Trophoblast cell (in vitro differentiated cells and primary cell): ENCODE data around the gene EML6.

Experiments
- DNase-seq, 2 donors: peaks; one replicate each; pipeline ENCODE4 v3.0.0-alpha.2; 2016
- H2AFZ ChIP-seq: 2 replicates; pipeline ENCODE4 v1.6.1; 2013; ENCODE audit warnings: low read length, moderate library complexity, mild to moderate bottlenecking; ENCODE audit not compliant: insufficient read depth, poor library complexity
- H2AK5ac ChIP-seq: 2 replicates; pipeline ENCODE4 v1.6.1; 2013; ENCODE audit warnings: mild to moderate bottlenecking, low read length
- H2BK120ac ChIP-seq: 2 replicates; pipeline ENCODE4 v1.6.1; 2013; ENCODE audit warnings: low read length, mild to moderate bottlenecking, moderate library complexity; ENCODE audit not compliant: insufficient read depth, poor library complexity
- H2BK12ac ChIP-seq: 2 replicates; pipeline ENCODE4 v1.6.1; 2013; ENCODE audit warnings: mild to moderate bottlenecking, low read length, moderate library complexity
- H2BK5ac ChIP-seq: 2 replicates; pipeline ENCODE4 v1.6.1; 2013; ENCODE audit warnings: low read length, low read depth, moderate library complexity, mild to moderate bottlenecking; ENCODE audit not compliant: poor library complexity
- H3K14ac ChIP-seq: 2 replicates; pipeline ENCODE4 v1.6.1; 2013; ENCODE audit warnings: mild to moderate bottlenecking, low read length
- H3K18ac ChIP-seq: 2 replicates; pipeline ENCODE4 v1.6.1; 2013; ENCODE audit warnings: mild to moderate bottlenecking, low read length
- H3K23ac ChIP-seq: 2 replicates; pipeline ENCODE4 v1.6.1; 2013; ENCODE audit warnings: low read length
- H3K27ac ChIP-seq: 2 replicates; pipeline ENCODE4 v1.5.1; 2013; ENCODE audit warnings: low read depth, mild to moderate bottlenecking, inconsistent platforms, low read length, moderate library complexity
- H3K27me3 ChIP-seq: 2 replicates; pipeline ENCODE4 v1.6.1; 2013; ENCODE audit warnings: inconsistent platforms, mild to moderate bottlenecking, low read length, moderate library complexity; ENCODE audit not compliant: insufficient read depth
- H3K36me3 ChIP-seq, 2 experiments: 1 replicate in 1 of 2; 2 replicates in 1 of 2; pipeline ENCODE4 v1.6.1; 2013; ENCODE audit warnings: low read length in 2 of 2, mild to moderate bottlenecking in 2 of 2, moderate library complexity in 1 of 2; ENCODE audit not compliant: insufficient read depth in 2 of 2, control insufficient read depth in 1 of 2
- H3K4ac ChIP-seq: 2 replicates; pipeline ENCODE4 v1.6.1; 2013; ENCODE audit warnings: low read depth, mild to moderate bottlenecking, low read length, moderate library complexity
- H3K4me1 ChIP-seq, 2 experiments: 1 replicate in 1 of 2; 2 replicates in 1 of 2; pipeline ENCODE4 v1.6.1; 2013; ENCODE audit warnings: low read length in 2 of 2, mild to moderate bottlenecking in 2 of 2, moderate library complexity in 1 of 2; ENCODE audit not compliant: insufficient read depth in 2 of 2, control insufficient read depth in 1 of 2
- H3K4me2 ChIP-seq: 2 replicates; pipeline ENCODE4 v1.6.1; 2013; ENCODE audit warnings: inconsistent platforms, mild to moderate bottlenecking, low read length, moderate library complexity
- H3K4me3 ChIP-seq: 2 replicates; pipeline ENCODE4 v1.5.1; 2013; ENCODE audit warnings: mild to moderate bottlenecking, low read depth, low read length, inconsistent platforms
- H3K79me1 ChIP-seq: one replicate; pipeline ENCODE4 v1.6.1; 2013; ENCODE audit warnings: low read length
- H3K79me2 ChIP-seq: 2 replicates; pipeline ENCODE4 v1.6.1; 2013; ENCODE audit warnings: low read length, mild to moderate bottlenecking; ENCODE audit not compliant: control insufficient read depth, insufficient read depth, poor library complexity
- H3K9ac ChIP-seq: 2 replicates; pipeline ENCODE4 v1.6.1; 2013; ENCODE audit warnings: mild to moderate bottlenecking, low read length
- H3K9me3 ChIP-seq: 2 replicates; pipeline ENCODE4 v1.6.1; 2013; ENCODE audit warnings: low read depth, mild to moderate bottlenecking, control low read depth, inconsistent platforms, low read length; ENCODE audit not compliant: insufficient read depth
- H4K12ac ChIP-seq: 2 replicates; pipeline ENCODE4 v1.6.1; 2013; ENCODE audit warnings: low read depth, mild to moderate bottlenecking, low read length, moderate library complexity
- H4K8ac ChIP-seq: 2 replicates; pipeline ENCODE4 v1.6.1; 2013; ENCODE audit warnings: low read depth, mild to moderate bottlenecking, low read length, moderate library complexity
- H4K91ac ChIP-seq: one replicate; pipeline ENCODE4 v1.6.1; 2013; ENCODE audit warnings: low read depth, mild to moderate bottlenecking, low read length, moderate library complexity
- WGBS: extraction: QIAGEN DNeasy Blood & Tissue Kit; methylation state at CpG from one replicate; pipeline ENCODE4 v1.1.7; 2013; ENCODE audit warnings: missing lambda C conversion rate; ENCODE audit not compliant: insufficient read length, insufficient coverage; ENCODE audit errors: extremely low coverage; 5-methylcytosine and 5-hydroxymethylcytosine counted together

Gene EML6

GRCh38 chr2:55010149-55010591 is 286.7 kb downstream of the EML6 start:
- H3K79me1 ChIP-seq: no peaks in the 10 kb centered on the region
- H3K23ac ChIP-seq: no peak overlapping the region
- H2BK120ac ChIP-seq: no peak overlapping the region
- H3K4me2 ChIP-seq: peak overlapping the region; percentile 4
- no peak overlapping the region for H2BK12ac ChIP-seq
- H3K79me2 ChIP-seq: peaks cover 3% of the 10 kb centered on the region
- H3K9ac ChIP-seq: no peak overlapping the region
- no peak overlapping the region for H4K91ac ChIP-seq
- H3K27ac ChIP-seq: no peak overlapping the region
- peak overlapping the region; percentile 24 for H3K4ac ChIP-seq
- no peak overlapping the region for H4K8ac ChIP-seq
- no peak overlapping the region for H3K4me3 ChIP-seq
- H3K36me3 ChIP-seq: no peaks in the 10 kb centered on the region
- no peak overlapping the region for H3K14ac ChIP-seq
- DNase-seq: peak; percentile 67 to 70
- H3K18ac ChIP-seq: no peak overlapping the region
- H3K27me3 ChIP-seq: no peaks in the 10 kb centered on the region
- WGBS: no CpG with 5 or more reads among the region's 5 CpGs
- H2AK5ac ChIP-seq: no peak overlapping the region
- no peak overlapping the region for H2BK5ac ChIP-seq
- no peaks in the 10 kb centered on the region for H3K9me3 ChIP-seq
- H2AFZ ChIP-seq: no peak overlapping the region
- peaks cover 0 to 6% of the 10 kb centered on the region in 2 experiments for H3K4me1 ChIP-seq
- H4K12ac ChIP-seq: no peak overlapping the region

- Histone ChIP-seq H4K8ac (no peak overlapping the region), H2AK5ac (no peak overlapping the region), H3K9me3 (no peaks in the 10 kb centered on the region), H3K14ac (no peak overlapping the region), H3K36me3 (no peaks in the 10 kb centered on the region), H3K4me2 (no peak overlapping the region), H3K23ac (no peak overlapping the region), H3K4ac (peak overlapping the region; percentile 97), H3K79me1 (no peaks in the 10 kb centered on the region), H4K91ac (no peak overlapping the region), H4K12ac (no peak overlapping the region), H2AFZ (no peak overlapping the region), H3K4me3 (no peak overlapping the region), H3K27me3 (no peaks in the 10 kb centered on the region), H3K27ac (no peak overlapping the region), H3K9ac (no peak overlapping the region), H2BK120ac (no peak overlapping the region), H3K4me1 (peaks cover 0 to 6% of the 10 kb centered on the region in 2 experiments), H3K79me2 (peaks cover 3% of the 10 kb centered on the region), H3K18ac (no peak overlapping the region), H2BK5ac (no peak overlapping the region), H2BK12ac (no peak overlapping the region)
- no peak for DNase-seq
- no CpG with 5 or more reads among the region's 2 CpGs for WGBS
These were observed 287.5 kb downstream of the EML6 start for GRCh38 chr2:55010915-55011314.

GRCh38 chr2:55011831-55012671 is 288.6 kb downstream of the EML6 start:
- H3K9ac ChIP-seq: no peak overlapping the region
- no peak overlapping the region for H3K4me3 ChIP-seq
- no peaks in the 10 kb centered on the region for H3K27me3 ChIP-seq
- no peak overlapping the region for H2BK5ac ChIP-seq
- peaks cover 0 to 6% of the 10 kb centered on the region in 2 experiments for H3K4me1 ChIP-seq
- H2AFZ ChIP-seq: no peak overlapping the region
- no peaks in the 10 kb centered on the region for H3K9me3 ChIP-seq
- H3K36me3 ChIP-seq: no peaks in the 10 kb centered on the region
- no peak overlapping the region for H3K4me2 ChIP-seq
- H4K8ac ChIP-seq: no peak overlapping the region
- H3K27ac ChIP-seq: no peak overlapping the region
- no peak overlapping the region for H4K91ac ChIP-seq
- no peak overlapping the region for H2BK12ac ChIP-seq
- H3K4ac ChIP-seq: no peak overlapping the region
- no peak for DNase-seq
- H3K14ac ChIP-seq: no peak overlapping the region
- H3K23ac ChIP-seq: no peak overlapping the region
- no peak overlapping the region for H2AK5ac ChIP-seq
- H2BK120ac ChIP-seq: no peak overlapping the region
- no peak overlapping the region for H3K18ac ChIP-seq
- no CpG with 5 or more reads among the region's 6 CpGs for WGBS
- no peak overlapping the region for H4K12ac ChIP-seq
- H3K79me1 ChIP-seq: no peaks in the 10 kb centered on the region
- peaks cover 3% of the 10 kb centered on the region for H3K79me2 ChIP-seq

- no peaks in the 10 kb centered on the region for H3K27me3 ChIP-seq
- H2AK5ac ChIP-seq: no peak overlapping the region
- no peak overlapping the region for H3K14ac ChIP-seq
- H3K23ac ChIP-seq: no peak overlapping the region
- no peak overlapping the region for H2BK120ac ChIP-seq
- no peaks in the 10 kb centered on the region for H3K36me3 ChIP-seq
- H3K4me1 ChIP-seq: peaks cover 0 to 6% of the 10 kb centered on the region in 2 experiments
- no peak overlapping the region for H3K4me3 ChIP-seq
- H4K91ac ChIP-seq: no peak overlapping the region
- H3K79me2 ChIP-seq: peaks cover 3% of the 10 kb centered on the region
- H2AFZ ChIP-seq: no peak overlapping the region
- no peak overlapping the region for H3K27ac ChIP-seq
- no peak overlapping the region for H2BK5ac ChIP-seq
- H4K12ac ChIP-seq: no peak overlapping the region
- no peaks in the 10 kb centered on the region for H3K79me1 ChIP-seq
- no peak overlapping the region for H3K4me2 ChIP-seq
- no peak for DNase-seq
- WGBS: no CpG with 5 or more reads among the region's 2 CpGs
- no peak overlapping the region for H3K18ac ChIP-seq
- H3K9ac ChIP-seq: no peak overlapping the region
- H3K4ac ChIP-seq: no peak overlapping the region
- no peak overlapping the region for H2BK12ac ChIP-seq
- no peak overlapping the region for H4K8ac ChIP-seq
- H3K9me3 ChIP-seq: no peaks in the 10 kb centered on the region
These were observed 289.4 kb downstream of the EML6 start for GRCh38 chr2:55012672-55013484.
